ENCODE measurements around the gene BTAF1.

GRCh38 chr10:92052088-92052487 is 128.5 kb downstream of the BTAF1 start:
- no peak for TF ChIP-seq CTCF (IDR thresholded peaks at IDR 0.05; ENCODE audit: insufficient read depth, low read depth, low read length)
- TF ChIP-seq EZH2 (IDR thresholded peaks at IDR 0.05; ENCODE audit: insufficient read depth, low read length): no peak

Measured in astrocyte (in vitro differentiated cells and primary cell).